Body of pancreas (tissue), 4 donors: ENCODE data around the gene TRNAU1AP.
"Not testable (repeated sequence)": the region's sequence is repeated elsewhere in the genome, so short reads cannot be mapped to it uniquely, and the experiment has no call there.

ENCODE experiments used
- POLR2A ChIP-seq, 3 donors: fragments of 450-650 bp; IDR thresholded peaks; one replicate each; pipeline ENCODE4 v1.6.1; 2016; ENCODE audit warnings: antibody characterized with exemption in 3 of 3, mild to moderate bottlenecking in 2 of 3
- TF ChIP-seq, protein P1 (sequence below), 7 experiments: fragments of 450-650 bp in 4 of 7; fragments of 200-600 bp in 3 of 7; sonication (generic) in 3 of 7; IDR thresholded peaks; one replicate each; pipeline ENCODE4 v1.5.1; 2016 to 2019; ENCODE audit warnings: antibody characterized with exemption in 7 of 7

DNA sequence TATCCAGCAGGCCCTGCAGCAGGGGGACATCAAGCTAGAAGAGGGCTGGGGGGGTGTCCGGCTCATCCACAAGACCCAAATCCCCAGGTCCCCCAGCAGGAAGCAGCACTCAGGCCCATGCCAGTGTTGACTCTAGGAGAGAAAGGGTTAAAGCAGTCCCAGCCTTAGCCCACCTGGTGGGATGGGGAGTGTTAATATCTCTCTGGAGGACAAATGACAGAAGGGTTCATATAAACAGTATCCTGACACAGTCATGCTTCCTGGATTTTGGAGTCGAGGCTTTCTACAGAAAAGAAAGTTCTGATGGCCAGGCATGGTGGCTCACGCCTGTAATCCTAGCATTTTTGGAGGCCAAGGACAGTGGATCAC lies 41.1 kb downstream of the TRNAU1AP start:
- TF ChIP-seq, protein P1, sequence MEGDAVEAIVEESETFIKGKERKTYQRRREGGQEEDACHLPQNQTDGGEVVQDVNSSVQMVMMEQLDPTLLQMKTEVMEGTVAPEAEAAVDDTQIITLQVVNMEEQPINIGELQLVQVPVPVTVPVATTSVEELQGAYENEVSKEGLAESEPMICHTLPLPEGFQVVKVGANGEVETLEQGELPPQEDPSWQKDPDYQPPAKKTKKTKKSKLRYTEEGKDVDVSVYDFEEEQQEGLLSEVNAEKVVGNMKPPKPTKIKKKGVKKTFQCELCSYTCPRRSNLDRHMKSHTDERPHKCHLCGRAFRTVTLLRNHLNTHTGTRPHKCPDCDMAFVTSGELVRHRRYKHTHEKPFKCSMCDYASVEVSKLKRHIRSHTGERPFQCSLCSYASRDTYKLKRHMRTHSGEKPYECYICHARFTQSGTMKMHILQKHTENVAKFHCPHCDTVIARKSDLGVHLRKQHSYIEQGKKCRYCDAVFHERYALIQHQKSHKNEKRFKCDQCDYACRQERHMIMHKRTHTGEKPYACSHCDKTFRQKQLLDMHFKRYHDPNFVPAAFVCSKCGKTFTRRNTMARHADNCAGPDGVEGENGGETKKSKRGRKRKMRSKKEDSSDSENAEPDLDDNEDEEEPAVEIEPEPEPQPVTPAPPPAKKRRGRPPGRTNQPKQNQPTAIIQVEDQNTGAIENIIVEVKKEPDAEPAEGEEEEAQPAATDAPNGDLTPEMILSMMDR (IDR thresholded peaks at IDR 0.05): not testable (repeated sequence)
- not testable (repeated sequence) for TF ChIP-seq POLR2A (IDR thresholded peaks at IDR 0.05)
